NCI-H526 (cell line): ENCODE data around the gene STARD3NL.
A peak's percentile ranks its signal among the peaks of the same experiment; 100 is the strongest.
"Not testable (repeated sequence)": the region's sequence is repeated elsewhere in the genome, so short reads cannot be mapped to it uniquely, and the experiment has no call there.

Experiments used
- DNase-seq, 2 experiments: peaks; one replicate each; lab custom pipeline; 2025; lab: John Stamatoyannopoulos, UW

Gene STARD3NL

GRCh38 chr7:38222481-38223096, 44.5 kb downstream of the STARD3NL start:
- DNase-seq, result peak; percentile 39 to 68

DNA sequence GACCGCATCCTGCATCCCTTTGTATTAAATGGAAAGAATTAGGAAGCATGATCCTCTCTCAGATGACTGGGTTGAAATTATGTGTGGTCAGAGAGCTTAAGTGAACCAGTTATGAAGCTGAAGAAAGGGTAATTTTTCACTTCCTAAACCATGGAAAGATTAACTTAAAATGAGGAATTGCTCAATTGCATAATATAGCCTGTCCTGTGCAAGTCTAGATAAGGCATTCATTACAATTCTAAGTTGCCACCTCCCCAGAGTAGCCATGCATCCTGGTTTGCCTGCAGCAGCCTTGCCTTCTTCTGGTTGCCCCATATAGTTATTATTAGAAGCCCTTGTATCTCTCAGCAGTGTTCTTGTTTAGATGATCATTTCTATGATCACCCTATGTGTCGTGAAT, 45.3 kb downstream of the STARD3NL start:
- no peak for DNase-seq

DNA sequence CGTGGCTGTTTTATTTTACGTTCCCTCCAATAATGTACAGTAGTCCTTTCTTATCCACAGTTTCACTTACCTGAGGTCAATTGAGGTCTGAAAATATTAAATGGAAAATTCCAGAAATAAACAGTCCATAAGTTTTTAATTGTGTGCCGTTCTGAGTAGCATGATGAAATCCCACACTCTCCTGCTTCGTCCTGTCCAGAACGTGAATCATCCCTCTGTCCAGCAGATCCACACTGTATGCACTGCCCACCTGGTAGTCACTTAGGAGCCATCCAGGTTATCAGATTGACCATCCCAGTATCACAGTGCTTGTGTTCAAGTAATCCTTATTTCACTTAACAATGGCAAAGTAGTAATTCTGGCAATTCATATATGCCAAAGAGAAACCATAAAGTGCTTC, 46.3 kb downstream of the STARD3NL start:
- DNase-seq, result no peak

DNA sequence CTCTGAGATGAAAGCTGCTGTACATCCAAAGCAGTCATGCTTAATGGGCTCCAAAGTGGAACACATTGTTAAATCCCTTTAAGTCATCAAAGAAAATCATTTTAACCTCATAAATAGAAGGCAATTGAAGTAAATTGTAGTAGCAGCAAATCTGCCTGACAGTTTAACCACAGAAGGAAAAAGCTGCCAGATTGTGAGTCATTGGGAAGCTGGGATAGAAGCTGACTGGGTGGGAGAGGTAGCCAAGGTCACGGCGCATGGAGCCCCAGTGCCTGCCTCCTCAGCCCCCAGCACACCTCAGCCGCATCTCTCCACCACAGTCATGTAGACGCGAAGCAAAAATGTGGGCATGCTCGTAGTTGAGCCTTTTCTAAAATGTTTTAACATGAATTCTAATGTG, 51.3 kb downstream of the STARD3NL start:
- no peak for DNase-seq

DNA sequence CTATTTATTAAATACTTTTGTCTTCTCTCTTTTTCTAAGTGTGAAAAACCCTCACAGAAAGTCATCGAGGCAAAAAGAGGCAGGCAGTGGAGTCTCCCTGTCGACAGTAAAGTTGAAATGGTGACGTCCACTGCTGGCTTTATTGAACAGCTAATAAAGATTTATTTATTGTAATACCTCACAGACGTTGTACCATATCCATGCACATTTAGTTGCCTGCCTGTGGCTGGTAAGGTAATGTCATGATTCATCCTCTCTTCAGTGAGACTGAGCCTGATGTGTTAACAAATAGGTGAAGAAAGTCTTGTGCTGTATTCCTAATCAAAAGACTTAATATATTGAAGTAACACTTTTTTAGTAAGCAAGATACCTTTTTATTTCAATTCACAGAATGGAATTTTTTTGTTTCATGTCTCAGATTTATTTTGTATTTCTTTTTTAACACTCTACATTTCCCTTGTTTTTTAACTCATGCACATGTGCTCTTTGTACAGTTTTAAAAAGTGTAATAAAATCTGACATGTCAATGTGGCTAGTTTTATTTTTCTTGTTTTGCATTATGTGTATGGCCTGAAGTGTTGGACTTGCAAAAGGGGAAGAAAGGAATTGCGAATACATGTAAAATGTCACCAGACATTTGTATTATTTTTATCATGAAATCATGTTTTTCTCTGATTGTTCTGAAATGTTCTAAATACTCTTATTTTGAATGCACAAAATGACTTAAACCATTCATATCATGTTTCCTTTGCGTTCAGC, 52.0 kb downstream of the STARD3NL start:
- DNase-seq, result no peak

- DNase-seq, result no peak
Observed at GRCh38 chr7:38232502-38233366, 54.7 kb downstream of the STARD3NL start.

- not testable (repeated sequence) for DNase-seq
Observed at GRCh38 chr7:38234759-38235158, 56.7 kb downstream of the STARD3NL start.

- no peak for DNase-seq
Observed at GRCh38 chr7:38235606-38236005, 57.6 kb downstream of the STARD3NL start.

DNA sequence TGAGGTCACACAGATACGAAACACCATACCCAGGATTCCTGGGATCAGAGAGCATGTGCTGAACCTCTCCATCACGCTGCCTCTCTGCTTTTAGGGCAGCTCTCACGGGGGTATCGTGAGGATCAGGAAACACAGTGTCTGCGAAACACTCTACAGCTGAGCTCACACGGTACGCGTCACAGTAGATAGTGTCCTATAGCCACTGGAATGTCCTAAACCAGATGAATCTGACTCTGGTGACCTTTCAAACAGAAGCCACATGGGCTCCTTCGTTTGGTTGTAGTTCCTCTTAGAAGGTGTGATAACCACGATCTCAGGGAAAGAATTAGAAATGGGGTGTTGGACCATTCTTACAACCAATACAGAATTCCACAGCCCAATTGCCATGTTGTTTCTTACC, 61.1 kb downstream of the STARD3NL start:
- DNase-seq, result not testable (repeated sequence)

DNA sequence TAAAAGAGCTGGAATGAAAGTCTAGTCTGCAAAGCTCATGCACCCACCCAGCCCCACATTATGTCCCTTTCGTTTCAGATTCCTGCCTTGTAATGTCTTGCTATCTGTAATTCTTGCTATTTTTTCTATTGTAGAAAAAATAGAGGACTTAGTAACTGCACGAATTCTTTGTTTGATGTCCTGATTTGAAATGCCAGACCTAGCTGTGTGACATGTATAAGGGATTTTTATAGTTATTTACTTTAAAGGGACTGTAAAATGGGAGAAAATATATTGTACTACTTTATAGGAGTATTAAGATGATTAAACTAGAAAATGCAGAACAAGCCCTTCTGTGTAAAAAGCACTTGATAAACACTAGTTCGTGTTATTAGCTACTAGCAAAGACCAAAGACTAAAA, 63.0 kb downstream of the STARD3NL start:
- no peak for DNase-seq

DNA sequence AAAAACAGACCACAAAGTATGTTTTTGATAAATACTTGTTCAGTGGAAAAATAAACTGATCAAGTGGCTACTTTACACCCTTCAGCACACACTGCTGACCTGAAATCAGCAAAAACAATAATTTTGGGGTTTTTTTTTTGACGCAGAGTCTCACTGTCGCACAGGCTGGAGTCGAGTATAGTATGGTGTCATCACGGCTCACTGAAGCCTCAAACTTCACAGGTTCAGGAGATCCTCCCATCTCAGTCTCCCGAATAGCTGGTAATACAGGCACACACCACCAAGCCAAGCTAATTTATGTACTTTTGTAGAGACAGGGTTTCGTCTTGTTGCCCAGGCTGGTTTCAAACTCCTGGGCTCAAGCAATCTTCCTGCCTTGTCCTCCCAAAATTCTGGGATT, 64.8 kb downstream of the STARD3NL start:
- DNase-seq, result no peak

DNA sequence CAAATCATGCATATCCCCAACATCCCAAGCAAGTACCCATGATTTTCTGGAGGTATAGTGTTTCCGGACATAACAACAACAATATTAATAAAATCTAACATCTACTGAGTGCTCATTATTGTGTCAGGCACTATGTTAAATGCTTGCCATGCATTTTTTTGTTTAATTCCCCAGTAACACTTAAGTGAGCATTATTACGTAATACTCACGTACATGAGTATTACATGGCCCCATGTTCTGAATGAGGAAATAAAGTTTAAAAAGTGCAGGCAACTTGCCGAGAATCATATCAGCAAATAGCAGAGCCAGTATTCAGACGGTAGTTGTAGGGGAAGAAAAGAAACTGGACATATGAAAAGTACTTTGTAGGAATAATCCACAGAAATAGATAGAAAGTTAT, 65.3 kb downstream of the STARD3NL start:
- DNase-seq, result not testable (repeated sequence)

- no peak for DNase-seq
Observed at GRCh38 chr7:38244516-38244915, 66.5 kb downstream of the STARD3NL start.

- no peak for DNase-seq
Observed at GRCh38 chr7:38245409-38245977, 67.4 kb downstream of the STARD3NL start.

- DNase-seq, result no peak
Observed at GRCh38 chr7:38248069-38248567, 70.1 kb downstream of the STARD3NL start.

GRCh38 chr7:38249849-38250248, 71.8 kb downstream of the STARD3NL start:
- DNase-seq, result not testable (repeated sequence)

DNA sequence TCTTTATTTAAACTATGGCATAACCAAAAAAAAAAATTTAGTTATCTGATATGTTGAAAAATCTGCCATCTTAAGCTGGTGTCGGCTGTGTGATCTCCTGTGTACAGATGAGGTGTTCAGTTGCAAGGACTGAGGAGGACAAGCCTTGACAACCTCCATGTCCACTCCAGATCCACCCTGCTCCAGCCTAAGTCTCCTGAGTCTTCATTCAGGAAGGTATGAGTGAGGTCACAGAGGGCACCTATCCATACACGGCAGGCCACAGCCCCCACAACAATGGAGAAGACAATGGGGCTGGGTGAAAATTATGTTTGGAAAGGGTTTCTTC, 79.3 kb downstream of the STARD3NL start:
- no peak for DNase-seq

- not testable (repeated sequence) for DNase-seq
Observed at GRCh38 chr7:38259157-38259556, 81.1 kb downstream of the STARD3NL start.

DNA sequence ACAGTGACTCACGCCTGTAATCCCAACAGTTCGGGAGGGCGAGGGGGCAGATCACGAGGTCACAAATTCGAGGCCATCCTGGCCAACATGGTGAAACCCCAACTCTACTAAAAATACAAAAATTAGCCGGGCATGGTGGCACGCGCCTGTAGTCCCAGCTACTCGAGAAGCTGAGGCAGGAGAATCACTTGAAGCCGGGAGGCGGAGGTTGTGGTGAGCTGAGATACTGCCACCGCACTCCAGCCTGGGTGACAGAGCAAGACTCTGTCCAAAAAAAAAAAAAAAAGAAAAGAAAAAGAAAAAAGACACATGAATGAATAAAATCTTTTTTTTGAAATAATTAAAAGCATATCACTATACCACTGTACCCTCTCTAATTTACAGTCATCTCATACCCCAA, 83.6 kb downstream of the STARD3NL start:
- not testable (repeated sequence) for DNase-seq

DNA sequence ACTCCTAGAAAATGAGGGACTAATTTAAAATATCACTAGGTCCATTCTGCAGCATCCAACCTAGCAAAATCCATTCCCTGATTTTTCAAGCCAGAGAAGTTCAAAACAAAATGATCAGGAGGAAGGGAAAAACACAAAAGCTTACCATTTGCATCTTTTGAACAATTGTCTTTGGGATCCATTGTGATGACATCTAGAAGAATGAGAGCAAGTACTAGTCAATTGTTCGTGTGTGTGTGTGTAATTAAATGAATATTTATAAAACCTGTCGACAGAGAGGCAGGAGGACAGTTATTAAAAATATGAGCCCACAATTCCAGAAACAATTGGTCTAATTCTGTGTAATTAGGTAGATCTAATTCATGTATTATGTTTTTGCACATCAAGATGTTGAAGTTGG, 84.0 kb downstream of the STARD3NL start:
- DNase-seq, result not testable (repeated sequence)

DNA sequence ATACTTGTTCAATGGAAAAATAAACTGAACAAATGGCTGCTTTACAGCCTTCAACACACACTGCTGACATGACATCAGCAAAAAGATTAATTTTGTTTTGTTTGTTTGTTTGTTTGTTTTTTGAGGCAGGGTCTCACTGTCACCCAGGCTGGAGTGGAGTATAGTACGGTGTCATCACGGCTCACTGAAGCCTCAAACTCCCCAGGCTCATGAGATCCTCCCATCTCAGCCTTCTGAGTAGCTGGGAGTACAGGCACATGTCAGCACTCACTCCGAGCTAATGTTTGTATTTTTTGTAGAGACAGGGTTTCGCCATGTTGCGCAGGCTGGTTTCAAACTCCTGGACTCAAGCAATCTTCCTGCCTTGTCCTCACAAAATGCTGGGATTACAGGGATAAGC, 84.5 kb downstream of the STARD3NL start:
- DNase-seq, result no peak

- peak; percentile 1 to 28 for DNase-seq
Observed at GRCh38 chr7:38263274-38263673, 85.2 kb downstream of the STARD3NL start.
